Thyroid gland (tissue), 4 donors: ENCODE measurements around the gene ATF6. TPM values are rescaled to one million over a fixed set of nuclear protein-coding genes. Genes with fewer than 3 reads are reported as not detected.

Experiments
- DNase-seq, 2 donors: peaks; one replicate each; pipeline ENCODE4 v3.0.0-alpha.2; 2019
- H3K27ac ChIP-seq, 3 donors: fragments of 200-600 bp; sonication (generic); 1 replicate in 2 of 3; 2 replicates in 1 of 3; pipeline ENCODE4 v1.5.1; 2016 to 2019; ENCODE audit warnings: mild to moderate bottlenecking in 1 of 3, moderate library complexity in 1 of 3
- H3K27me3 ChIP-seq: fragments of 200-600 bp; sonication (generic); one replicate; pipeline ENCODE4 v1.5.1; 2019
- H3K36me3 ChIP-seq, 2 donors: fragments of 200-600 bp; sonication (generic); one replicate each; pipeline ENCODE4 v1.5.1; 2016 to 2019
- H3K4me1 ChIP-seq, 2 donors: fragments of 200-600 bp; sonication (generic); one replicate each; pipeline ENCODE4 v1.5.1; 2017 to 2019
- H3K4me3 ChIP-seq, 3 donors: fragments of 200-600 bp; sonication (generic); replicated peaks in 1 of 3; 1 replicate in 2 of 3; 2 replicates in 1 of 3; pipeline ENCODE4 v1.5.1; 2016; ENCODE audit warnings: mild to moderate bottlenecking in 1 of 3
- H3K9me3 ChIP-seq: fragments of 200-600 bp; sonication (generic); one replicate; pipeline ENCODE4 v1.5.1; 2017
- CTCF ChIP-seq, 6 experiments: fragments of 200-600 bp in 3 of 6; fragments of 450-650 bp in 3 of 6; sonication (generic) in 3 of 6; IDR thresholded peaks; one replicate each; pipeline ENCODE4 v1.5.1; 2016 to 2019; ENCODE audit warnings: antibody characterized with exemption in 6 of 6, mild to moderate bottlenecking in 2 of 6, inconsistent platforms in 1 of 6, moderate library complexity in 1 of 6
- POLR2A ChIP-seq, 2 donors: fragments of 450-650 bp; IDR thresholded peaks; one replicate each; pipeline ENCODE4 v1.6.1; 2017; ENCODE audit warnings: antibody characterized with exemption in 2 of 2, mild to moderate bottlenecking in 2 of 2, moderate library complexity in 1 of 2
- WGBS, 2 donors: methylation state at CpG; one replicate each; pipeline ENCODE4 v1.1.5; 2017; 5-methylcytosine and 5-hydroxymethylcytosine counted together
- intact Hi-C: fragments of 100-400 bp; cut with DNase I; formaldehyde crosslinking; loops from one replicate; pipeline ENCODE4 v1.15.1; 2023
- total RNA-seq, 4 donors: library from RNA; depleted of rRNA; stranded (reverse); fragments of >200 nt; gene quantifications; one replicate each; pipeline ENCODE4 v1.2.3, GENCODE V29; 2016

The ATF6 gene
- 10 to 100 TPM; 35.8 to 45.6 (median 38.7) TPM for total RNA-seq

GRCh38 chr1:161766102-161766981, at the start of gene ATF6:
Gene ATF6, plus strand, starts transcription at chr1:161766320. Its CDS starts 41 bp downstream, at chr1:161766361.
- intact Hi-C loops = no loop called here
- no peaks in the 10 kb centered on the region for H3K9me3 ChIP-seq
- peak within 1 kb of the TSS; percentile 47 to 86 (median 72) for H3K4me3 ChIP-seq
- peak in 1 of 2 donors; percentile 68 for TF ChIP-seq POLR2A (IDR thresholded peaks at IDR 0.05)
- TF ChIP-seq CTCF (IDR thresholded peaks at IDR 0.05) = peak in 2 of 6 experiments; percentile 14 to 30
- H3K27me3 ChIP-seq = no peaks in the 10 kb centered on the region
- peak within 1 kb of the TSS; percentile 67 to 88 (median 79) for H3K27ac ChIP-seq
- peak; percentile 85 to 86 for DNase-seq
- no peaks in the 10 kb centered on the region for H3K36me3 ChIP-seq
- WGBS, 2 donors = 0 to 1% methylated on average over 29 to 35 of the region's 35 CpGs
- peaks cover 6 to 19% of the 10 kb centered on the region in 2 donors for H3K4me1 ChIP-seq

GRCh38 chr1:161718559-161719324, 47.4 kb upstream of the ATF6 start:
- H3K9me3 ChIP-seq = no peaks in the 10 kb centered on the region
- 76 to 84% methylated on average over 8 of the region's 8 CpGs for WGBS, 2 donors

GRCh38 chr1:161719325-161719611, 46.9 kb upstream of the ATF6 start:
- 85 to 95% methylated on average over 1 of the region's 1 CpG for WGBS, 2 donors

More at GRCh38 chr1:161718559-161719324, 47.4 kb upstream of the ATF6 start:
- Histone ChIP-seq H3K27me3 (no peaks in the 10 kb centered on the region), H3K27ac (no peak overlapping the region), H3K4me1 (no peaks in the 10 kb centered on the region), H3K36me3 (no peaks in the 10 kb centered on the region), H3K4me3 (no peak overlapping the region)
- DNase-seq = no peak
- TF ChIP-seq CTCF (IDR thresholded peaks at IDR 0.05) (no peak), POLR2A (IDR thresholded peaks at IDR 0.05) (no peak)
- intact Hi-C loops = no loop called here

GRCh38 chr1:161720422-161720821, 45.7 kb upstream of the ATF6 start:
- Histone ChIP-seq H3K36me3 (no peaks in the 10 kb centered on the region), H3K4me1 (peaks cover 0 to 2% of the 10 kb centered on the region in 2 donors), H3K27ac (no peak overlapping the region), H3K9me3 (no peaks in the 10 kb centered on the region), H3K27me3 (no peaks in the 10 kb centered on the region), H3K4me3 (no peak overlapping the region)
- 82 to 87% methylated on average over 1 of the region's 1 CpG for WGBS, 2 donors
- no peak for DNase-seq
- TF ChIP-seq CTCF (IDR thresholded peaks at IDR 0.05) (no peak), POLR2A (IDR thresholded peaks at IDR 0.05) (no peak)
- intact Hi-C loops = no loop called here

More at GRCh38 chr1:161719325-161719611, 46.9 kb upstream of the ATF6 start:
- Histone ChIP-seq H3K4me1 (no peaks in the 10 kb centered on the region), H3K27ac (no peak overlapping the region), H3K36me3 (no peaks in the 10 kb centered on the region), H3K4me3 (no peak overlapping the region), H3K27me3 (no peaks in the 10 kb centered on the region), H3K9me3 (no peaks in the 10 kb centered on the region)
- no peak for DNase-seq
- intact Hi-C loops = no loop called here
- TF ChIP-seq POLR2A (IDR thresholded peaks at IDR 0.05) (no peak), CTCF (IDR thresholded peaks at IDR 0.05) (no peak)
